ENCODE measurements around the gene AGAP5. TPM values are rescaled to one million over a fixed set of nuclear protein-coding genes. Genes with fewer than 3 reads are reported as not detected.

The AGAP5 gene
- total and polyA plus RNA-seq, 2 of the 8 experiments (the other 6 are each of a cell fraction or from before 2014, with no cell fraction given): 5.4 to 6.0 TPM

- Histone ChIP-seq H4K20me1 (replicated peaks in 1 of 2; ENCODE audit: control insufficient read depth in 1 of 2, insufficient read depth in 2 of 2, low read length in 2 of 2) (no peaks in the 10 kb centered on the region), H2BK120ac (replicated peaks; ENCODE audit: low read depth, low read length) (no peak overlapping the region), H2BK20ac (ENCODE audit: low read length) (peak overlapping the region; percentile 61; the same call in 1 of the 2 replicates), H3K79me1 (ENCODE audit: low read depth, low read length) (no peaks in the 10 kb centered on the region), H3K56ac (replicated peaks; ENCODE audit: insufficient read length, low read depth, low read length) (no peak overlapping the region), H3K23ac (ENCODE audit: insufficient read length) (no peak overlapping the region), H2AFZ (ENCODE audit: low read length) (peak overlapping the region; percentile 92; the same call in 1 of the 2 replicates), H3K18ac (ENCODE audit: extremely low read depth, low read length) (peak overlapping the region; percentile 7), H3K79me2 (ENCODE audit: control insufficient read depth in 1 of 2, insufficient read depth in 2 of 2, low read length in 2 of 2) (no peaks in the 10 kb centered on the region), H4K91ac (replicated peaks; ENCODE audit: insufficient read length, low read length) (no peak overlapping the region), H4K8ac (ENCODE audit: extremely low read depth, insufficient read depth, low read length) (no peak overlapping the region), H3K4me2 (ENCODE audit: insufficient read depth in 1 of 2, low read depth in 2 of 2, low read length in 2 of 2) (peak overlapping the region; percentile 80 to 84), H3K23me2 (ENCODE audit: low read depth, low read length) (peaks cover 9% of the 10 kb centered on the region; the same call in 1 of the 2 replicates), H3K27ac (ENCODE audit: low read depth, low read length) (peak overlapping the region; percentile 51; the same call in 1 of the 2 replicates), H3K14ac (ENCODE audit: insufficient read length) (no peak overlapping the region), H4K5ac (ENCODE audit: insufficient read length, low read depth, low read length) (no peak overlapping the region), H3K9me3 (ENCODE audit: insufficient read depth in 2 of 2, low read depth in 1 of 2, low read length in 1 of 2) (no peaks in the 10 kb centered on the region), H3K4me3 (ENCODE audit: extremely low read depth in 1 of 4, insufficient read depth in 2 of 4, low read depth in 3 of 4, low read length in 4 of 4) (peak overlapping the region in 3 of 4 experiments; percentile 52 to 87 (median 78); a peak in 5 of 8 replicates), H2BK12ac (ENCODE audit: low read depth, low read length) (0 out of 2 replicates have a peak overlapping the region, but pooled peaks have one; percentile 70), H2BK15ac (ENCODE audit: low read length) (0 out of 2 replicates have a peak overlapping the region, but pooled peaks have one; percentile 67), H3K4me1 (replicated peaks in 1 of 4; ENCODE audit: control insufficient read depth in 3 of 4, insufficient read depth in 4 of 4, low read length in 3 of 4) (peaks cover 0 to 15% (median 9%) of the 10 kb centered on the region in 4 experiments; a peak in 6 of 7 replicates), H3K4ac (replicated peaks; ENCODE audit: insufficient read length, low read depth, low read length) (no peak overlapping the region), H2BK5ac (ENCODE audit: low read depth, low read length) (peak overlapping the region; percentile 89), H3K27me3 (replicated peaks in 1 of 4; ENCODE audit: control insufficient read depth in 3 of 4, extremely low read depth in 1 of 4, insufficient read depth in 3 of 4, low read length in 3 of 4) (no peaks in the 10 kb centered on the region), H2AK5ac (ENCODE audit: low read depth, low read length) (no peak overlapping the region; the same call in 1 of the 2 replicates), H3K9ac (replicated peaks in 1 of 4; ENCODE audit: extremely low read depth in 1 of 4, low read depth in 3 of 4, low read length in 3 of 4) (peak overlapping the region in 3 of 4 experiments; percentile 4 to 76 (median 9); a peak in 3 of 7 replicates), H3K36me3 (ENCODE audit: control insufficient read depth in 2 of 4, insufficient read depth in 4 of 4, low read length in 3 of 4) (no peaks in the 10 kb centered on the region)
- CTCF ChIA-PET (ENCODE audit: partially characterized antibody): interaction anchor here (0.6 to 14.5 kb wide), 4 partner anchors 16 to 528 kb away, joined by 3 to 271 read pairs (median 16); no protein-coding TSS in a partner anchor
- POLR2A ChIA-PET (ENCODE audit: partially characterized antibody): interaction anchor here (1.0 to 3.0 kb wide), 8 partner anchors 13 to 147 kb away, joined by 3 to 13 read pairs (median 4); partner anchors contain the start of genes SEC24C and USP54
- WGBS, 2 experiments (ENCODE audit: extremely low coverage in 1 of 2, insufficient coverage in 1 of 2, insufficient read length in 1 of 2, insufficient replicate concordance in 2 of 2, low coverage in 1 of 2, low lambda C conversion rate in 2 of 2, missing lambda C conversion rate in 1 of 2): 83% methylated on average over 9 of the region's 9 CpGs; no CpG with 5 or more reads in 1 of the 2 experiments
- no peak for TF ChIP-seq CREB1 (IDR thresholded peaks at IDR 0.05)
- TF ChIP-seq KDM4A (IDR thresholded peaks at IDR 0.05; ENCODE audit: low read depth, low read length, severe bottlenecking): peak; percentile 3
- no peak for TF ChIP-seq TEAD4 (IDR thresholded peaks at IDR 0.05; ENCODE audit: low read depth, low read length)
- no peak for TF ChIP-seq NRF1 (IDR thresholded peaks at IDR 0.05; ENCODE audit: low read depth, low read length)
- DNase-seq (ENCODE audit: low read depth in 1 of 2, low spot score in 2 of 2) (peak in 1 of 2 experiments; percentile 63), FAIRE-seq (no peak)
Observed at GRCh38 chr10:73646598-73647041, 51.3 kb downstream of the AGAP5 start.
